Endothelial cell of umbilical vein (primary cell): Measurements from ENCODE around the gene MPZL2.

Source experiments
- CTCF ChIP-seq, 2 donors: IDR thresholded peaks; 1 replicate in 1 of 2; 2 replicates in 1 of 2; pipeline ENCODE4 v1.5.1; 2011; ENCODE audit warnings: low read length in 2 of 2, mild to moderate bottlenecking in 2 of 2, moderate library complexity in 2 of 2, control low read depth in 1 of 2, inconsistent platforms in 1 of 2, low read depth in 1 of 2; ENCODE audit not compliant: insufficient read depth in 1 of 2; ENCODE audit errors: extremely low read depth in 1 of 2
- MYC ChIP-seq: IDR thresholded peaks from one replicate; pipeline ENCODE4 v1.6.1; 2011; ENCODE audit warnings: mild to moderate bottlenecking, low read depth, low read length
- POLR2A ChIP-seq: IDR thresholded peaks from 2 replicates; pipeline ENCODE4 v1.6.1; 2012; ENCODE audit warnings: low read depth, mild to moderate bottlenecking, control low read depth, low read length
- POLR2AphosphoS5 ChIP-seq: IDR thresholded peaks from 2 replicates; pipeline ENCODE4 v1.6.1; 2012; ENCODE audit warnings: low read depth, mild to moderate bottlenecking, control low read depth, low read length, moderate library complexity; ENCODE audit not compliant: insufficient read depth

DNA sequence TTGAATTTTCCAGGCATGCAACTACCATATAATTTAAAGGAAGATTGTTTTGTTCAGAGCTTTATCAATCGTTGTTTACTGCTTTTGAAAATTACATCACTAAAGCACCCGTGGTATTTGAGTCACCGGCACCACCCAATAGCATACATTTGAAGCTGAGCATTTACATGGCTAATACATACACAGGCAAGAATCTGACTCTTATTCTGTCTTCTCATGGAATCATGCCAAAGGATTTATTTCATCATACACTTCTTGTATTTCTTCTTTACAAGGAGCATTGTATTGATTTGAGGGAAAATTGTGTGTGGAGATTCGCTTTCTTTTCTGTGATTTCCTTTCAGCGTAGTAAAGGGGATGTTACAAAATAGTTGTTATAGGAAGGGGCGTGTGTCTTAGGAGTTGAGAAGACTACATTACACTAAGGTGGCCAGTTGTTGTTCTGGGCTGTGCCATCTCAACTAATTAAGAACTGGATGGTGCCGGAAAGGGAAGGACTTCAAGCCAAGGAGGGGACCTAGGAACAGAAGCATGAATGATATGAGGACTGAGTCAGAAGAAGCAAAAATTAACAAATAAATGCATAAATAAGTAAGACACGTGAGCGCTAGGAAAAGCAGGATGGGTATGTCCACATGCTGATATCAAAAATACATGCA is 27.5 kb upstream of the MPZL2 start:
- TF ChIP-seq POLR2A (no peak), CTCF (IDR thresholded peaks at IDR 0.05; ENCODE audit: extremely low read depth in 1 of 2, insufficient read depth in 1 of 2, low read depth in 1 of 2, low read length in 2 of 2) (no peak), POLR2AphosphoS5 (no peak), MYC (no peak)
